IMR-90 (cell line): Measurements from ENCODE around the gene PDE6A. TPM values are rescaled to one million over a fixed set of nuclear protein-coding genes. Genes with fewer than 3 reads are reported as not detected.
"Not testable (repeated sequence)": the region's sequence is repeated elsewhere in the genome, so short reads cannot be mapped to it uniquely, and the experiment has no call there.

ENCODE experiments used
- ATAC-seq: fragments of 200-7000 bp; cut with Tn5 transposase; 2 replicates; pipeline ENCODE4 v1.9.1; 2020; ENCODE audit warnings: low read depth, mild to moderate bottlenecking, moderate library complexity
- BruUV-seq: library from RNA; stranded (reverse); fragments of 400-500 nt; replicated peaks from 2 replicates; lab custom pipeline; 2021; lab: Mats Ljungman, UMichigan
- CTCF ChIA-PET: fragments of 300-600 bp; formaldehyde crosslinking; extraction: SDS; loops from one replicate; lab custom pipeline; 2021; ENCODE audit warnings: antibody characterized with exemption; lab: Yijun Ruan, JAX
- POLR2A ChIA-PET: fragments of 300-600 bp; sonication (Branson Sonifier 250); formaldehyde crosslinking; loops from one replicate; lab custom pipeline; 2022; ENCODE audit warnings: antibody characterized with exemption; ENCODE audit not compliant: unreplicated experiment; lab: Charles Lee
- DNase-seq: peaks from one replicate; pipeline ENCODE4 v3.0.0; 2013
- H2AFZ ChIP-seq: replicated peaks from 2 replicates; pipeline ENCODE3; 2013; ENCODE audit warnings: low read length, mild to moderate bottlenecking; ENCODE audit not compliant: poor library complexity
- H2AK5ac ChIP-seq: 2 replicates; pipeline ENCODE4 v1.6.1; 2013; ENCODE audit warnings: low read depth, low read length, inconsistent platforms
- H2AK9ac ChIP-seq: replicated peaks from 2 replicates; pipeline ENCODE3; 2013; ENCODE audit warnings: mild to moderate bottlenecking, low read depth, low read length, moderate library complexity; ENCODE audit not compliant: poor library complexity
- H2BK120ac ChIP-seq: 2 replicates; pipeline ENCODE4 v1.6.1; 2013; ENCODE audit warnings: low read depth, low read length, inconsistent platforms
- H2BK15ac ChIP-seq: 3 replicates; pipeline ENCODE4 v1.6.1; 2013; ENCODE audit warnings: low read depth, low read length, inconsistent platforms
- H2BK20ac ChIP-seq: 2 replicates; pipeline ENCODE4 v1.6.1; 2013; ENCODE audit warnings: low read depth, mild to moderate bottlenecking, inconsistent platforms, low read length, moderate library complexity
- H2BK5ac ChIP-seq: 2 replicates; pipeline ENCODE4 v1.6.1; 2013; ENCODE audit warnings: mild to moderate bottlenecking, low read depth, low read length, inconsistent platforms; ENCODE audit not compliant: poor library complexity, severe bottlenecking
- H3K14ac ChIP-seq: replicated peaks from 2 replicates; pipeline ENCODE4 v1.6.1; 2013; ENCODE audit warnings: low read depth, low read length, inconsistent platforms
- H3K18ac ChIP-seq: 2 replicates; pipeline ENCODE4 v1.6.1; 2013; ENCODE audit warnings: low read depth, low read length, control low read depth
- H3K23ac ChIP-seq: 2 replicates; pipeline ENCODE4 v1.6.1; 2013; ENCODE audit warnings: low read depth, low read length, inconsistent platforms
- H3K27ac ChIP-seq: 2 replicates; pipeline ENCODE4 v1.5.1; 2013; ENCODE audit warnings: mild to moderate bottlenecking, control low read depth, low read length; ENCODE audit not compliant: insufficient read depth
- H3K27me3 ChIP-seq: 2 replicates; pipeline ENCODE4 v1.6.1; 2013; ENCODE audit warnings: low read length; ENCODE audit not compliant: control insufficient read depth, insufficient read depth
- H3K36me3 ChIP-seq: 2 replicates; pipeline ENCODE4 v1.6.1; 2013; ENCODE audit warnings: low read length, mixed read lengths; ENCODE audit not compliant: control insufficient read depth, insufficient read depth
- H3K4ac ChIP-seq: 2 replicates; pipeline ENCODE4 v1.6.1; 2013; ENCODE audit warnings: low read depth, low read length, inconsistent platforms
- H3K4me1 ChIP-seq: 2 replicates; pipeline ENCODE4 v1.6.1; 2013; ENCODE audit warnings: low read length, mixed read lengths; ENCODE audit not compliant: control insufficient read depth, insufficient read depth
- H3K4me2 ChIP-seq: 2 replicates; pipeline ENCODE4 v1.6.1; 2013; ENCODE audit warnings: low read depth, mild to moderate bottlenecking, control low read depth, low read length, moderate library complexity
- H3K4me3 ChIP-seq: 2 replicates; pipeline ENCODE4 v1.5.1; 2013; ENCODE audit warnings: low read depth, mild to moderate bottlenecking, control low read depth, low read length, moderate library complexity; ENCODE audit not compliant: insufficient read depth
- H3K56ac ChIP-seq: 2 replicates; pipeline ENCODE4 v1.6.1; 2013; ENCODE audit warnings: low read length, inconsistent platforms; ENCODE audit not compliant: insufficient read depth; ENCODE audit errors: extremely low read depth
- H3K79me1 ChIP-seq, 2 experiments: 2 replicates each; pipeline ENCODE4 v1.6.1; 2013; ENCODE audit warnings: low read length in 2 of 2, inconsistent platforms in 1 of 2, low read depth in 1 of 2
- H3K9ac ChIP-seq: 2 replicates; pipeline ENCODE4 v1.6.1; 2013; ENCODE audit warnings: low read depth, low read length, control low read depth
- H3K9me1 ChIP-seq: 2 replicates; pipeline ENCODE4 v1.6.1; 2013; ENCODE audit warnings: low read length, inconsistent platforms; ENCODE audit not compliant: insufficient read depth
- H3K9me3 ChIP-seq: 2 replicates; pipeline ENCODE4 v1.6.1; 2013; ENCODE audit warnings: low read length; ENCODE audit not compliant: control insufficient read depth, insufficient read depth
- H4K20me1 ChIP-seq: 2 replicates; pipeline ENCODE4 v1.6.1; 2013; ENCODE audit warnings: low read length, inconsistent platforms; ENCODE audit not compliant: insufficient read depth
- H4K5ac ChIP-seq: 2 replicates; pipeline ENCODE4 v1.6.1; 2013; ENCODE audit warnings: mild to moderate bottlenecking, low read depth, low read length, control low read depth
- H4K8ac ChIP-seq, 2 experiments: 2 replicates each; pipeline ENCODE4 v1.6.1; 2013; ENCODE audit warnings: low read depth in 2 of 2, low read length in 2 of 2, control low read depth in 1 of 2, inconsistent platforms in 1 of 2
- H4K91ac ChIP-seq: 2 replicates; pipeline ENCODE4 v1.6.1; 2013; ENCODE audit warnings: low read depth, low read length, inconsistent platforms; ENCODE audit not compliant: insufficient read depth
- CEBPB ChIP-seq: IDR thresholded peaks from 2 replicates; pipeline ENCODE4 v1.6.1; 2012; ENCODE audit warnings: low read depth, low read length, improper control_type of control experiment
- NFE2L2 ChIP-seq: fragments of 150-350 bp; IDR thresholded peaks from 2 replicates; pipeline ENCODE4 v1.6.1; 2016; ENCODE audit warnings: low read depth, mild to moderate bottlenecking, low read length
- POLR2A ChIP-seq: IDR thresholded peaks from 2 replicates; pipeline ENCODE4 v1.6.1; 2012; ENCODE audit warnings: mild to moderate bottlenecking, low read depth, low read length
- RCOR1 ChIP-seq: IDR thresholded peaks from 2 replicates; pipeline ENCODE4 v1.6.1; 2012; ENCODE audit warnings: mild to moderate bottlenecking, low read length, improper control_type of control experiment; ENCODE audit not compliant: insufficient replicate concordance
- SMC3 ChIP-seq: fragments of 150-350 bp; IDR thresholded peaks from 2 replicates; pipeline ENCODE4 v1.6.1; 2016; ENCODE audit warnings: low read depth, mild to moderate bottlenecking, antibody characterized with exemption, low read length, moderate library complexity
- WGBS, 2 experiments: methylation state at CpG; one replicate each; pipeline versions ENCODE4 v1.1.5 to v1.1.7; 2013; ENCODE audit warnings: missing lambda C conversion rate in 2 of 2; ENCODE audit not compliant: insufficient read length in 1 of 2; ENCODE audit errors: extremely low coverage in 2 of 2; 5-methylcytosine and 5-hydroxymethylcytosine counted together
- dilution Hi-C: fragments of 300-500 bp; cut with HindIII; formaldehyde crosslinking; loops from one replicate; pipeline ENCODE4 v1.14.3; 2018; ENCODE audit warnings: low sequenced_read_pairs; ENCODE audit not compliant: unreplicated experiment
- in situ Hi-C: fragments of 300-500 bp; cut with MboI; formaldehyde crosslinking; loops from 3 replicates; pipeline ENCODE4 v1.14.3; 2019; ENCODE audit warnings: low sequenced_read_pairs, inconsistent platforms, mixed read lengths
- intact Hi-C: fragments of 100-400 bp; cut with micrococcal nuclease; formaldehyde crosslinking; loops from 2 replicates; pipeline ENCODE4 v1.10.0; 2022
- polyA plus RNA-seq, 3 experiments: library from polyadenylated mRNA; depleted of rRNA; stranded (reverse); fragments of >200 nt; gene quantifications; 2 replicates each; pipeline ENCODE4 v1.2.3, GENCODE V29; 2012; ENCODE audit warnings: low replicate concordance in 1 of 3
- total RNA-seq: library from RNA; depleted of rRNA; stranded (reverse); fragments of >200 nt; gene quantifications from 2 replicates; pipeline ENCODE4 v1.2.3, GENCODE V29; 2012
- TF ChIP-seq, protein P1 (sequence below): fragments of 150-350 bp; IDR thresholded peaks from 2 replicates; pipeline ENCODE4 v1.6.1; 2017; ENCODE audit warnings: mild to moderate bottlenecking, antibody characterized with exemption, low read length, low read depth
- TF ChIP-seq, protein P2 (sequence below): fragments of 150-350 bp; IDR thresholded peaks from 2 replicates; pipeline ENCODE4 v1.6.1; 2016; ENCODE audit warnings: low read depth, mild to moderate bottlenecking, low read length, moderate library complexity, borderline replicate concordance

PDE6A gene
- total and polyA plus RNA-seq, 2 of the 4 experiments (the other 2 are of a cell fraction) = not detected

DNA sequence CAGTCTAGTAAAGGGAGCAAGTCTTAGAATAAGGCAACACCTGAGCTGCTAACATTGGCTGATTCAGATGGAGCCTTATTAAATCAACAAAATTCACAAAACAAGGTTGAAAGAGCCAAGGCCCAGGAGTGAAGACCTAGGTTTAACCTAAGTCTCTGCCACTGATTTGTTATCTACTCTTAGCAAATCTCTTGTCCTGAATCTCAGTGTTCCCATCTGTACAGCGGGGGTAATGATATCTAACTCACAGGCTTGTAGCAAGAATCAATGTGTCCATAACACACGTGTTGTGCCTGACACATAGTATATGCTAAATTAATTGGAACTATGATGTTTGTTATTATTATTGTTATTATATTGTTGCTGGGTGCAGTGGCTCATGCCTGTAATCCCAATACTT lies 61.0 kb downstream of the PDE6A start:
- Histone ChIP-seq H3K4me1 (0 out of 2 replicates have a peak, but pooled peaks cover 4% of the 10 kb centered on the region), H3K27me3 (peaks cover under 1% of the 10 kb centered on the region; the same call in 1 of the 2 replicates), H2BK120ac (no peak overlapping the region), H3K4ac (no peak overlapping the region), H2AK9ac (no peak overlapping the region), H2BK5ac (no peak overlapping the region), H4K5ac (no peak overlapping the region), H3K27ac (no peak overlapping the region), H3K56ac (no peak overlapping the region), H3K4me2 (no peak overlapping the region), H3K9me1 (0 out of 2 replicates have a peak, but pooled peaks cover 3% of the 10 kb centered on the region), H3K9me3 (no peaks in the 10 kb centered on the region), H2AK5ac (no peak overlapping the region), H4K91ac (no peak overlapping the region), H2AFZ (no peak overlapping the region), H3K18ac (no peak overlapping the region), H3K79me1 (no peaks in the 10 kb centered on the region), H3K36me3 (no peaks in the 10 kb centered on the region), H4K20me1 (no peaks in the 10 kb centered on the region), H2BK20ac (no peak overlapping the region), H3K14ac (no peak overlapping the region), H3K23ac (no peak overlapping the region), H4K8ac (no peak overlapping the region), H3K4me3 (no peak overlapping the region), H3K9ac (no peak overlapping the region), H2BK15ac (no peak overlapping the region)
- ChIA-PET CTCF (no interaction called here), POLR2A (no interaction called here)
- ATAC-seq (no peak), DNase-seq (no peak)
- dilution Hi-C loops = no loop called here
- no TSS peak for BruUV-seq
- TF ChIP-seq POLR2A (no peak), SMC3 (no peak), RCOR1 (no peak), NFE2L2 (no peak), CEBPB (no peak)
- TF ChIP-seq, protein P1, sequence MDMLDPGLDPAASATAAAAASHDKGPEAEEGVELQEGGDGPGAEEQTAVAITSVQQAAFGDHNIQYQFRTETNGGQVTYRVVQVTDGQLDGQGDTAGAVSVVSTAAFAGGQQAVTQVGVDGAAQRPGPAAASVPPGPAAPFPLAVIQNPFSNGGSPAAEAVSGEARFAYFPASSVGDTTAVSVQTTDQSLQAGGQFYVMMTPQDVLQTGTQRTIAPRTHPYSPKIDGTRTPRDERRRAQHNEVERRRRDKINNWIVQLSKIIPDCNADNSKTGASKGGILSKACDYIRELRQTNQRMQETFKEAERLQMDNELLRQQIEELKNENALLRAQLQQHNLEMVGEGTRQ = no peak
- TF ChIP-seq, protein P2, sequence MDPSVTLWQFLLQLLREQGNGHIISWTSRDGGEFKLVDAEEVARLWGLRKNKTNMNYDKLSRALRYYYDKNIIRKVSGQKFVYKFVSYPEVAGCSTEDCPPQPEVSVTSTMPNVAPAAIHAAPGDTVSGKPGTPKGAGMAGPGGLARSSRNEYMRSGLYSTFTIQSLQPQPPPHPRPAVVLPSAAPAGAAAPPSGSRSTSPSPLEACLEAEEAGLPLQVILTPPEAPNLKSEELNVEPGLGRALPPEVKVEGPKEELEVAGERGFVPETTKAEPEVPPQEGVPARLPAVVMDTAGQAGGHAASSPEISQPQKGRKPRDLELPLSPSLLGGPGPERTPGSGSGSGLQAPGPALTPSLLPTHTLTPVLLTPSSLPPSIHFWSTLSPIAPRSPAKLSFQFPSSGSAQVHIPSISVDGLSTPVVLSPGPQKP = no peak
- intact Hi-C loops = no loop called here
- no CpG with 5 or more reads among the region's 2 CpGs for WGBS, 2 experiments
- in situ Hi-C loops = no loop called here

DNA sequence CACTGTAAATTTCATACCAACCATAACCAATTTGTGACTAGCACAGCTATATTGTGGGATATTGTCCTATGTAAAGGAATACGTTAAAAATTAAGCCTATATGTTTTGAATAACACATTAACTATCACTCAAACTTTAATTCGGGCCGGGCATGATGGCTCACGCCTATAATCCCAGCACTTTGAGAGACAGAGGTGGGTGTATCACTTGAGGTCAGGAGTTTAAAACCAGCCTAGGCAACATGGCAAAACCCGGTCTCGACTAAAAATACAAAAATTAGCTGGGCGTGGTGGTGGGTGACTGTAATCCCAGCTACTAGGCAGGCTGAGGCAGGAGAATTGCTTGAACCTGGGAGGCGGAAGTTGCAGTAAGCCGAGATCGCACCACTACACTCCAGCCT lies 62.0 kb downstream of the PDE6A start:
- CTCF ChIA-PET = not testable (repeated sequence)

More for the DNA sequence above, 62.0 kb downstream of the PDE6A start:
- H3K79me1 ChIP-seq, H3K9me1 ChIP-seq, H3K4me1 ChIP-seq, H3K4me3 ChIP-seq, H3K36me3 ChIP-seq, H3K27ac ChIP-seq, H2BK120ac ChIP-seq, POLR2A ChIA-PET, H2AFZ ChIP-seq, H4K5ac ChIP-seq, H3K23ac ChIP-seq, H3K4ac ChIP-seq, DNase-seq, dilution Hi-C loops, H4K8ac ChIP-seq, H2BK15ac ChIP-seq, H3K9ac ChIP-seq, H4K20me1 ChIP-seq, H2AK9ac ChIP-seq, H3K9me3 ChIP-seq, H3K14ac ChIP-seq, H2BK20ac ChIP-seq, H2BK5ac ChIP-seq, in situ Hi-C loops, H3K4me2 ChIP-seq, BruUV-seq, H2AK5ac ChIP-seq, H4K91ac ChIP-seq, H3K56ac ChIP-seq, H3K27me3 ChIP-seq, intact Hi-C loops, ATAC-seq, H3K18ac ChIP-seq: not testable (repeated sequence)
- whole genome bisulfite sequencing, 2 experiments = 87% methylated on average over 3 of the region's 10 CpGs; no CpG with 5 or more reads in 1 of the 2 experiments
